Liver (tissue), 9 donors: ENCODE results near the gene VEPH1. TPM values are rescaled to one million over a fixed set of nuclear protein-coding genes. Genes with fewer than 3 reads are reported as not detected.

Experiments used
- DNase-seq: peaks from one replicate; pipeline ENCODE4 v3.0.0-alpha.2; 2017; ENCODE audit warnings: low spot score
- H3K27ac ChIP-seq, 2 donors: one replicate each; pipeline ENCODE4 v1.7.0; 2013; ENCODE audit warnings: inconsistent platforms in 2 of 2, low read length in 2 of 2, control low read depth in 1 of 2, low read depth in 1 of 2, mild to moderate bottlenecking in 1 of 2
- H3K27me3 ChIP-seq, 4 donors: one replicate each; pipeline versions ENCODE4 v1.6.1 to v1.7.0; 2013; ENCODE audit warnings: low read length in 3 of 4, inconsistent platforms in 1 of 4, mild to moderate bottlenecking in 1 of 4, moderate library complexity in 1 of 4; ENCODE audit not compliant: control insufficient read depth in 4 of 4, insufficient read depth in 4 of 4
- H3K36me3 ChIP-seq, 4 donors: one replicate each; pipeline versions ENCODE4 v1.6.1 to v1.7.0; 2013; ENCODE audit warnings: low read length in 3 of 4, mild to moderate bottlenecking in 3 of 4, low read depth in 1 of 4, moderate library complexity in 1 of 4; ENCODE audit not compliant: control insufficient read depth in 4 of 4, insufficient read depth in 3 of 4
- H3K4me1 ChIP-seq, 4 donors: one replicate each; pipeline versions ENCODE4 v1.6.1 to v1.7.0; 2013; ENCODE audit warnings: low read length in 3 of 4, mild to moderate bottlenecking in 3 of 4, moderate library complexity in 1 of 4; ENCODE audit not compliant: control insufficient read depth in 4 of 4, insufficient read depth in 4 of 4
- H3K4me3 ChIP-seq, 3 donors: one replicate each; pipeline versions ENCODE4 v1.6.1 to v1.7.0; 2013; ENCODE audit warnings: low read length in 3 of 3, control low read depth in 1 of 3, low read depth in 1 of 3, mild to moderate bottlenecking in 1 of 3
- H3K9ac ChIP-seq, 2 donors: one replicate each; pipeline ENCODE4 v1.7.0; 2013; ENCODE audit warnings: low read length in 2 of 2, mild to moderate bottlenecking in 2 of 2, moderate library complexity in 2 of 2, control low read depth in 1 of 2, low read depth in 1 of 2
- H3K9me3 ChIP-seq, 4 donors: one replicate each; pipeline versions ENCODE4 v1.6.1 to v1.7.0; 2013; ENCODE audit warnings: low read length in 3 of 4; ENCODE audit not compliant: control insufficient read depth in 4 of 4
- EGR1 ChIP-seq, 2 donors: IDR thresholded peaks; 2 replicates each; pipeline ENCODE4 v1.6.1; 2016 to 2018; ENCODE audit warnings: antibody characterized with exemption in 2 of 2, low read depth in 2 of 2
- FOXA1 ChIP-seq: IDR thresholded peaks from 2 replicates; pipeline ENCODE4 v1.6.1; 2016; ENCODE audit warnings: antibody characterized with exemption
- FOXA2 ChIP-seq: IDR thresholded peaks from 2 replicates; pipeline ENCODE4 v1.6.1; 2016; ENCODE audit warnings: antibody characterized with exemption
- HNF4A ChIP-seq, 2 donors: conservative IDR thresholded peaks; 2 replicates each; pipeline ENCODE4 v1.6.1; 2016; ENCODE audit warnings: antibody characterized with exemption in 2 of 2, mild to moderate bottlenecking in 2 of 2
- HNF4G ChIP-seq: IDR thresholded peaks from 2 replicates; pipeline ENCODE4 v1.6.1; 2016; ENCODE audit warnings: antibody characterized with exemption
- NR2F2 ChIP-seq: IDR thresholded peaks from 2 replicates; pipeline ENCODE4 v1.6.1; 2016; ENCODE audit warnings: antibody characterized with exemption
- RAD21 ChIP-seq, 2 donors: IDR thresholded peaks; 2 replicates each; pipeline ENCODE4 v1.6.1; 2016; ENCODE audit warnings: antibody characterized with exemption in 2 of 2, mild to moderate bottlenecking in 2 of 2
- RXRA ChIP-seq, 2 donors: IDR thresholded peaks; 2 replicates each; pipeline ENCODE4 v1.6.1; 2017 to 2018; ENCODE audit warnings: antibody characterized with exemption in 2 of 2, mild to moderate bottlenecking in 1 of 2
- YY1 ChIP-seq: IDR thresholded peaks from 2 replicates; pipeline ENCODE4 v1.6.1; 2016; ENCODE audit warnings: antibody characterized with exemption, mild to moderate bottlenecking
- WGBS: extraction: QIAGEN DNeasy Blood & Tissue Kit; methylation state at CpG from one replicate; pipeline ENCODE4 v1.1.7; 2013; 5-methylcytosine and 5-hydroxymethylcytosine counted together
- polyA plus RNA-seq, 2 donors: library from polyadenylated mRNA; stranded (reverse) in 1 of 2; unstranded in 1 of 2; fragments of 200-250 nt in 1 of 2; fragments of >200 nt in 1 of 2; fragmentation: Nextera tagmentation in 1 of 2; extraction: Ambion mirVana in 1 of 2; gene quantifications; one replicate each; pipeline versions ENCODE4 v1.2.1 to v1.2.3, GENCODE V29; 2013 to 2015
- total RNA-seq, 2 donors: library from RNA; depleted of rRNA; stranded (reverse); fragments of >200 nt; gene quantifications; one replicate each; pipeline ENCODE4 v1.2.3, GENCODE V29; 2014
- TF ChIP-seq, protein P1 (sequence below): IDR thresholded peaks from 2 replicates; pipeline ENCODE4 v1.6.1; 2016; ENCODE audit warnings: antibody characterized with exemption, mild to moderate bottlenecking
- TF ChIP-seq, protein P2 (sequence below): IDR thresholded peaks from 2 replicates; pipeline ENCODE4 v1.6.1; 2016; ENCODE audit warnings: antibody characterized with exemption
- TF ChIP-seq, protein P3 (sequence below): IDR thresholded peaks from 2 replicates; pipeline ENCODE4 v1.6.1; 2016; ENCODE audit warnings: antibody characterized with exemption
- TF ChIP-seq, protein P4 (sequence below): IDR thresholded peaks from 2 replicates; pipeline ENCODE4 v1.6.1; 2016; ENCODE audit warnings: antibody characterized with exemption
- donor health status: healthy.
- donor health status: healthy.
- donor health status: healthy.
- donor health status: healthy.
- donor health status: healthy.

Gene VEPH1
- total and polyA plus RNA-seq, 4 donors = 0.60 to 3.3 (median 1.2) TPM

DNA sequence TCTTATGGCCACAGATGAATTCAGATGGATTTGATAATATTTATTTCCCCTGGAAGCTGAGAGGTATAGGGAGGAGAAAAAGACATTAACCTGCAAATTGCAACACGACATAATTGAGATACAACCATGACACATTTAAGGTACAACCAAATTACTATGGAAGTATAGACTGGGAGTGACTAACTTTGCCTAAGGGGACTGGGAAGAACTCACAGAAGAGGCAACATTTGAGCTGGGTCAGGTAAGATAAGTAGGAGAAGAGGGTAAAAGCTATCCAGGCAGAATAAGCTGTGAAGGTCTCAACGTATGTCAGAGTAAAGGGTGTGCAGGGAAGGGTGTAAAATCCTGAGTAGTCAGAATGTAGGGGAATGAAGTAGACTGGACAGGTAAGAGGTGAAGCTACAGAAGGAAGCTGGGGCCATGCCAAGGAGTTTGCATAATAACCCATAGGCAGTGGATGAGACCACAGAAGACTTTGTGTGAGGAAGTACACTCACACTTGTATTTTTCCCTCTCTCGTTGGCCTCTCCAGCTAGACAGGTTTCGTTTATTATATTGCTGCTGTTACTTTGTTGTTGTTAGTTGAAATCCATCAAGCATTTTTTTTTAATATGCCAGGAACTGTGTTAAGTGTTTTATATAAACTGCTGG is 94.6 kb downstream of the VEPH1 start:
- H3K4me3 ChIP-seq = no peak overlapping the region
- WGBS = 79% methylated on average over 4 of the region's 4 CpGs
- no peaks in the 10 kb centered on the region for H3K4me1 ChIP-seq
- H3K9me3 ChIP-seq = peaks cover 0 to 2% (median 0%) of the 10 kb centered on the region in 4 donors
- no peaks in the 10 kb centered on the region for H3K27me3 ChIP-seq
- H3K36me3 ChIP-seq = no peaks in the 10 kb centered on the region
- no peak for TF ChIP-seq RXRA (IDR thresholded peaks at IDR 0.05)
- TF ChIP-seq, protein P1, sequence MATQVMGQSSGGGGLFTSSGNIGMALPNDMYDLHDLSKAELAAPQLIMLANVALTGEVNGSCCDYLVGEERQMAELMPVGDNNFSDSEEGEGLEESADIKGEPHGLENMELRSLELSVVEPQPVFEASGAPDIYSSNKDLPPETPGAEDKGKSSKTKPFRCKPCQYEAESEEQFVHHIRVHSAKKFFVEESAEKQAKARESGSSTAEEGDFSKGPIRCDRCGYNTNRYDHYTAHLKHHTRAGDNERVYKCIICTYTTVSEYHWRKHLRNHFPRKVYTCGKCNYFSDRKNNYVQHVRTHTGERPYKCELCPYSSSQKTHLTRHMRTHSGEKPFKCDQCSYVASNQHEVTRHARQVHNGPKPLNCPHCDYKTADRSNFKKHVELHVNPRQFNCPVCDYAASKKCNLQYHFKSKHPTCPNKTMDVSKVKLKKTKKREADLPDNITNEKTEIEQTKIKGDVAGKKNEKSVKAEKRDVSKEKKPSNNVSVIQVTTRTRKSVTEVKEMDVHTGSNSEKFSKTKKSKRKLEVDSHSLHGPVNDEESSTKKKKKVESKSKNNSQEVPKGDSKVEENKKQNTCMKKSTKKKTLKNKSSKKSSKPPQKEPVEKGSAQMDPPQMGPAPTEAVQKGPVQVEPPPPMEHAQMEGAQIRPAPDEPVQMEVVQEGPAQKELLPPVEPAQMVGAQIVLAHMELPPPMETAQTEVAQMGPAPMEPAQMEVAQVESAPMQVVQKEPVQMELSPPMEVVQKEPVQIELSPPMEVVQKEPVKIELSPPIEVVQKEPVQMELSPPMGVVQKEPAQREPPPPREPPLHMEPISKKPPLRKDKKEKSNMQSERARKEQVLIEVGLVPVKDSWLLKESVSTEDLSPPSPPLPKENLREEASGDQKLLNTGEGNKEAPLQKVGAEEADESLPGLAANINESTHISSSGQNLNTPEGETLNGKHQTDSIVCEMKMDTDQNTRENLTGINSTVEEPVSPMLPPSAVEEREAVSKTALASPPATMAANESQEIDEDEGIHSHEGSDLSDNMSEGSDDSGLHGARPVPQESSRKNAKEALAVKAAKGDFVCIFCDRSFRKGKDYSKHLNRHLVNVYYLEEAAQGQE = no peak
- H3K27ac ChIP-seq = no peak overlapping the region
- DNase-seq = no peak
- H3K9ac ChIP-seq = no peak overlapping the region

DNA sequence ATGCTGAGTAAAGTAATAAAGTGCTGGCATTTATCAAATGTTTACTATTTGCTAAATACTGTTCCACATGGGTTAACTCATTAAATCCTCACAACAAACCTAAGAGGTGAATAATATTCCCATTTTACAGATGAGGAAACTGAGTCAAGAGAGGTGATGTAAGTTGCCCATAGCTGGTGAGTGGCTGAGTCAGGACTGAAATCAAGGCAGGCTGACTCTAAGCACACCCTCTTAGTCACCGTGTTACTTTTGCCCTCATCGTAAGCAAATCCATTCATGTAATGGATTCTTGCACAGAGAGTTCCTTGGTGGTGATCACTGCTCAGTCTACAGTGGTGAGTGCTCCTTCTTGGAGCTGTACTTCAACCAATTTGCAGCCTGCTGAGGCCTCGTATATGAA is 95.4 kb downstream of the VEPH1 start:
- Histone ChIP-seq H3K4me1 (no peaks in the 10 kb centered on the region), H3K27ac (no peak overlapping the region), H3K4me3 (no peak overlapping the region), H3K9me3 (peaks cover 0 to 2% (median 0%) of the 10 kb centered on the region in 4 donors), H3K27me3 (no peaks in the 10 kb centered on the region), H3K9ac (no peak overlapping the region), H3K36me3 (no peaks in the 10 kb centered on the region)
- TF ChIP-seq, protein P1 = no peak
- no peak for TF ChIP-seq HNF4A (conservative IDR thresholded peaks at IDR 0.05)
- no peak for TF ChIP-seq EGR1 (IDR thresholded peaks at IDR 0.05; ENCODE audit: low read depth in 2 of 2)
- TF ChIP-seq FOXA2 = no peak
- no peak for TF ChIP-seq FOXA1
- TF ChIP-seq NR2F2 = no peak
- no peak for TF ChIP-seq HNF4G
- TF ChIP-seq RAD21 (IDR thresholded peaks at IDR 0.05) = no peak
- TF ChIP-seq RXRA (IDR thresholded peaks at IDR 0.05) = no peak
- TF ChIP-seq YY1 = no peak
- 88% methylated on average over 3 of the region's 3 CpGs for WGBS
- no peak for DNase-seq

DNA sequence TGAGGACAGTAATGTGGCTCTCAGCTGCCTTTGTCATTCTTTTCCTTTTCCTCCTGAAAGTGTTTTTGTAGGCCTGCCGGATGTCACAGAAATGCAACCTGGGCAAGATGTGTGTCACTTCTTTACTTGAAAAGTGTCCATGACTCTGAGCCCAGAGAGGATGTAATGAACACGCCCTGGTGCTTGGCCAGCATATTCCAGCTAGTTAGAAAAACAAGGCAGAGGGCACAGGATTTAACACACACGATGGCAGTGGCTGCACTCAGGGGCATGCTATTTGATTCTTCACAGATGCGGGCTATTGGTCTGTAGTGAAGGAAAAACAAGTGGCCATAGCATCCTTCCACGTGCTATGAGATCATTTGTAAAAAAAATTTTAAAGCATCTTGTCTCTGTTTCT is 96.8 kb downstream of the VEPH1 start:
- no peak for DNase-seq
- Histone ChIP-seq H3K9ac (no peak overlapping the region), H3K9me3 (peaks cover 0 to 2% (median 0%) of the 10 kb centered on the region in 4 donors), H3K27ac (no peak overlapping the region), H3K36me3 (no peaks in the 10 kb centered on the region), H3K4me1 (no peaks in the 10 kb centered on the region), H3K4me3 (no peak overlapping the region), H3K27me3 (no peaks in the 10 kb centered on the region)
- 73% methylated on average over 5 of the region's 5 CpGs for WGBS
- TF ChIP-seq FOXA2 (no peak), RAD21 (IDR thresholded peaks at IDR 0.05) (no peak), HNF4A (conservative IDR thresholded peaks at IDR 0.05) (no peak), FOXA1 (no peak), NR2F2 (no peak), HNF4G (no peak)
- TF ChIP-seq, protein P1 = no peak
- TF ChIP-seq, protein P2, sequence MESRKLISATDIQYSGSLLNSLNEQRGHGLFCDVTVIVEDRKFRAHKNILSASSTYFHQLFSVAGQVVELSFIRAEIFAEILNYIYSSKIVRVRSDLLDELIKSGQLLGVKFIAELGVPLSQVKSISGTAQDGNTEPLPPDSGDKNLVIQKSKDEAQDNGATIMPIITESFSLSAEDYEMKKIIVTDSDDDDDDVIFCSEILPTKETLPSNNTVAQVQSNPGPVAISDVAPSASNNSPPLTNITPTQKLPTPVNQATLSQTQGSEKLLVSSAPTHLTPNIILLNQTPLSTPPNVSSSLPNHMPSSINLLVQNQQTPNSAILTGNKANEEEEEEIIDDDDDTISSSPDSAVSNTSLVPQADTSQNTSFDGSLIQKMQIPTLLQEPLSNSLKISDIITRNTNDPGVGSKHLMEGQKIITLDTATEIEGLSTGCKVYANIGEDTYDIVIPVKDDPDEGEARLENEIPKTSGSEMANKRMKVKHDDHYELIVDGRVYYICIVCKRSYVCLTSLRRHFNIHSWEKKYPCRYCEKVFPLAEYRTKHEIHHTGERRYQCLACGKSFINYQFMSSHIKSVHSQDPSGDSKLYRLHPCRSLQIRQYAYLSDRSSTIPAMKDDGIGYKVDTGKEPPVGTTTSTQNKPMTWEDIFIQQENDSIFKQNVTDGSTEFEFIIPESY = no peak
- TF ChIP-seq, protein P3, sequence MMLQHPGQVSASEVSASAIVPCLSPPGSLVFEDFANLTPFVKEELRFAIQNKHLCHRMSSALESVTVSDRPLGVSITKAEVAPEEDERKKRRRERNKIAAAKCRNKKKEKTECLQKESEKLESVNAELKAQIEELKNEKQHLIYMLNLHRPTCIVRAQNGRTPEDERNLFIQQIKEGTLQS = no peak
- TF ChIP-seq, protein P4, sequence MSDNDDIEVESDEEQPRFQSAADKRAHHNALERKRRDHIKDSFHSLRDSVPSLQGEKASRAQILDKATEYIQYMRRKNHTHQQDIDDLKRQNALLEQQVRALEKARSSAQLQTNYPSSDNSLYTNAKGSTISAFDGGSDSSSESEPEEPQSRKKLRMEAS = no peak
